Measurements from ENCODE around the gene ATXN1.

ATXN1 gene

DNA sequence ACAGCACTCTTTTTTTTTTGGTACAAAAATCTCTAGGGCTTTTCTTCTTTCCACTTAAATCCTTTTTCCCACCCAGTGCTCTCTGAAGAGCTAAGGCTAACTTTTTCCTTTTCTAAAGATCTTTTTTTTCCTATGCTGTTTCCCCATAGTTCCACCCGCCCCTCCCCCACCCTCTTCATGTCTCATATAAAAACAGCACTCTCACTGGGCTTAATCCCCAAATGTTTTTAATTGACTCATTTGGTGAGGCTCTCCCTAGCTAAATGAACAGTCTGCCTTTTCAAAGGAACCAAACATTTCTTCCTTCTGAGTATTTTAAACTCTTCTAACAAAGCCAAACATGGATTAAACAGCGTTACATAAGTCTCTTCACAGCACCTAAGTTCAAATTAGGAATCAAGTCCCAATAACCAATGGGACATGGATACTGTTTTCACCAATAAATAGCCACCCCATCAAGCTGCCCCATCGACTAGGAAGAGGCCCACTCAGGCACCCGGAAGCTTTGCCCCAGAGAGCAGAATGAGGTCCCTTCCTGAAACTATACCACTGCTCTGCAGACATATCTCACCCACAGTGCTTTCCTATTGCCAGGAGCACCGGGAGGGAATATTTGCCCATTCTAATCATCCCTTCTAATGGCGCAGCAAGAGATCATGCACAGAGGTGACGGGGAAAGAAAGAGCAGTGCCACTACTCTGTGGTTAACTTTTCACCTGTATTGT is 63.7 kb downstream of the ATXN1 start:
- H3K4me3 Mint-ChIP-seq: no peak overlapping the region
- DNase-seq: no peak
- peak overlapping the region; percentile 58 for H3K27ac Mint-ChIP-seq
- H3K9me3 Mint-ChIP-seq: peaks cover 11% of the 10 kb centered on the region
- no peaks in the 10 kb centered on the region for H3K36me3 Mint-ChIP-seq (ENCODE audit: low read depth)
- TF ChIP-seq, protein P1, sequence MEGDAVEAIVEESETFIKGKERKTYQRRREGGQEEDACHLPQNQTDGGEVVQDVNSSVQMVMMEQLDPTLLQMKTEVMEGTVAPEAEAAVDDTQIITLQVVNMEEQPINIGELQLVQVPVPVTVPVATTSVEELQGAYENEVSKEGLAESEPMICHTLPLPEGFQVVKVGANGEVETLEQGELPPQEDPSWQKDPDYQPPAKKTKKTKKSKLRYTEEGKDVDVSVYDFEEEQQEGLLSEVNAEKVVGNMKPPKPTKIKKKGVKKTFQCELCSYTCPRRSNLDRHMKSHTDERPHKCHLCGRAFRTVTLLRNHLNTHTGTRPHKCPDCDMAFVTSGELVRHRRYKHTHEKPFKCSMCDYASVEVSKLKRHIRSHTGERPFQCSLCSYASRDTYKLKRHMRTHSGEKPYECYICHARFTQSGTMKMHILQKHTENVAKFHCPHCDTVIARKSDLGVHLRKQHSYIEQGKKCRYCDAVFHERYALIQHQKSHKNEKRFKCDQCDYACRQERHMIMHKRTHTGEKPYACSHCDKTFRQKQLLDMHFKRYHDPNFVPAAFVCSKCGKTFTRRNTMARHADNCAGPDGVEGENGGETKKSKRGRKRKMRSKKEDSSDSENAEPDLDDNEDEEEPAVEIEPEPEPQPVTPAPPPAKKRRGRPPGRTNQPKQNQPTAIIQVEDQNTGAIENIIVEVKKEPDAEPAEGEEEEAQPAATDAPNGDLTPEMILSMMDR (IDR thresholded peaks at IDR 0.05): no peak
- no peaks in the 10 kb centered on the region for H3K27me3 Mint-ChIP-seq (ENCODE audit: low read depth, poor library complexity)
- H3K4me1 Mint-ChIP-seq: peaks cover 42% of the 10 kb centered on the region

DNA sequence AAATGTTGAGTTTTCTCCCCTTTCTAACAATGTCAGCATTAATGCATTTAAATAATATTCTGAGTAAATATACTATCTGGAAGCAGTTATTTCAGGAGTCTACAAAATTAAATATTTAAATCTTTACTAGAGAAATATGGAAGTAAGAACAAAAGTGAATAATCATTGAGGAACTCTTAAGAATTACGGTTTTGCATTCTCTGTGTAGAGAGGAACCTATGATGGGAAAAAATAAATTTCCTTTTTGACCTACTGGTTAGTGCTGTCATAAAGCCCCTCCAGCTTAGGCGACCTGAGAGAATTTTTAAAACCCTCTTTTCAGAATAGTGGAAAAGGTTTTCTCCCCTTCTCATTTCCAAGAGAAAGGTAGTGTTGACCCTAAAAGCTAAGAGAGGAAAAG is 64.8 kb downstream of the ATXN1 start:
- Mint-ChIP-seq H3K27ac (no peak overlapping the region), H3K36me3 (ENCODE audit: low read depth) (no peaks in the 10 kb centered on the region), H3K9me3 (peaks cover 9% of the 10 kb centered on the region), H3K27me3 (ENCODE audit: low read depth, poor library complexity) (peaks cover 1% of the 10 kb centered on the region), H3K4me3 (no peak overlapping the region), H3K4me1 (peaks cover 42% of the 10 kb centered on the region)
- TF ChIP-seq, protein P1 (IDR thresholded peaks at IDR 0.05): no peak
- DNase-seq: no peak

DNA sequence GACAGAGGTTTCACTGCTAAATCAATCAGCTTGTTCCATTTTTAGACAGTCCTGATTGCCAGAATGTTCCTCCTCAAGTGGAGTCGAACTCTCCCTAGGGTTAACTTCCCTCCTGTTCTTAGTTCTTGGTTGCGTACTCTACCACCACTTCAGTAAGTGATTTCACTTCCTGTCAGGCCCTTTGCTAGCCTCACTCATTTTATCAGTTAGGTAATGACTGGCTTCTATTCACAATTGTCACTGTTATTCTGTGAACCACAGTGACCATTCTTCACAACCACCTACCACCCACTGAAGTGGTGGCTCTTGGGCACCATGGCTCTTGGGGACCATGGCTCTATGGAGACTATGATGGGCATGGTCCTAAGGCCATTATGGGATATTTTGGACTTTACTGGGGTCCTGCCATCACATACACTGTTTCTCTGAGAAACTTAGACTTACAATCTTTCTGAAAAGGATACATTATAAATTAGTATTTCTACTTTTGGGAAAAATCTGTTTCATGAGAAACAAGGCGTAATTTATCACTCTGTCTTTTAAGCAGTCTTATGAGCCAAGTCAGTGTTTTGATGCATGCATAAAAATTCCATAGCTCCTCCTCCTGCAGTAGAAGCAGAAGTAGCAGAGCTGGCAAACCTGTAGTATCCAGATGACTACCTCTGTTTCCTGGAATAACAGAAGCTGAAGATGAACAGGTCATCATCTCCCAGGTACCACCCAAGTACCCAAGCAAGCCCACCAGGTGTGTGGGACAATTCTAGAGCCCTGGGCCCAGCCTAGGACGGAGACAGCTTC is 66.3 kb downstream of the ATXN1 start:
- H3K9me3 Mint-ChIP-seq: peaks cover 3% of the 10 kb centered on the region
- TF ChIP-seq, protein P1 (IDR thresholded peaks at IDR 0.05): no peak
- H3K4me1 Mint-ChIP-seq: peaks cover 27% of the 10 kb centered on the region
- no peak overlapping the region for H3K27ac Mint-ChIP-seq
- H3K27me3 Mint-ChIP-seq (ENCODE audit: low read depth, poor library complexity): peaks cover 4% of the 10 kb centered on the region
- H3K4me3 Mint-ChIP-seq: no peak overlapping the region
- no peak for DNase-seq
- H3K36me3 Mint-ChIP-seq (ENCODE audit: low read depth): no peaks in the 10 kb centered on the region

GRCh38 chr6:16691324-16691723 is 69.9 kb downstream of the ATXN1 start:
- H3K4me1 Mint-ChIP-seq: no peaks in the 10 kb centered on the region
- H3K36me3 Mint-ChIP-seq (ENCODE audit: low read depth): no peaks in the 10 kb centered on the region
- peaks cover 3% of the 10 kb centered on the region for H3K9me3 Mint-ChIP-seq
- TF ChIP-seq, protein P1 (IDR thresholded peaks at IDR 0.05): no peak
- H3K27me3 Mint-ChIP-seq (ENCODE audit: low read depth, poor library complexity): peaks cover 4% of the 10 kb centered on the region
- no peak overlapping the region for H3K4me3 Mint-ChIP-seq
- peak overlapping the region; percentile 13 for H3K27ac Mint-ChIP-seq
- no peak for DNase-seq

DNA sequence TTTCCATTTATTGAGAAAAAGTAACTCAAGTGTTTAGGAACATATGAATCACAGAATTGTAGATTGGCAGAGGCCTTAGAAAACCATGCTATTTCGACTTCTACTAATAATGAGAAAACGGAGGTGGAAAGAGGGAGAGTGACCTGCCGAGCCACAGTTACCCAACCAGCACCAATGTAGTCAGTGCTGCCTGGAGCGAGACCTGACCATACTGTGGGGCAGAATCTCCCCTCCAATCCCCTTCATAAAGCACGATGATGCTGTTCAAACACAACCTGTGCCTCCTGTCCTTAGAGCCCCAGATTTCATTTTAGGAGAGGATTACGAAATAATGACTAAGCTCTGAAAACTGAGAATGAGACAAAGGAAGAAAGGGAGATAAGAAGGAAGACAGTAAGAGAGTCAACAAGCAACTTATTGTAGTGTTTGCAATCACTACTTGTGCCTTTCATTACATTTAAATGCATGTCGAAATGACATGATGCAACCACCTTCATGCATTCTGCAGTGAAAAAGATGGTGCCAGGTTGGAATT is 70.6 kb downstream of the ATXN1 start:
- Mint-ChIP-seq H3K4me3 (no peak overlapping the region), H3K36me3 (ENCODE audit: low read depth) (no peaks in the 10 kb centered on the region), H3K27ac (no peak overlapping the region), H3K27me3 (ENCODE audit: low read depth, poor library complexity) (peaks cover 4% of the 10 kb centered on the region), H3K9me3 (peaks cover 3% of the 10 kb centered on the region), H3K4me1 (no peaks in the 10 kb centered on the region)
- no peak for DNase-seq
- TF ChIP-seq, protein P1 (IDR thresholded peaks at IDR 0.05): no peak
